ENCODE measurements around the gene KHDC3L.

DNA sequence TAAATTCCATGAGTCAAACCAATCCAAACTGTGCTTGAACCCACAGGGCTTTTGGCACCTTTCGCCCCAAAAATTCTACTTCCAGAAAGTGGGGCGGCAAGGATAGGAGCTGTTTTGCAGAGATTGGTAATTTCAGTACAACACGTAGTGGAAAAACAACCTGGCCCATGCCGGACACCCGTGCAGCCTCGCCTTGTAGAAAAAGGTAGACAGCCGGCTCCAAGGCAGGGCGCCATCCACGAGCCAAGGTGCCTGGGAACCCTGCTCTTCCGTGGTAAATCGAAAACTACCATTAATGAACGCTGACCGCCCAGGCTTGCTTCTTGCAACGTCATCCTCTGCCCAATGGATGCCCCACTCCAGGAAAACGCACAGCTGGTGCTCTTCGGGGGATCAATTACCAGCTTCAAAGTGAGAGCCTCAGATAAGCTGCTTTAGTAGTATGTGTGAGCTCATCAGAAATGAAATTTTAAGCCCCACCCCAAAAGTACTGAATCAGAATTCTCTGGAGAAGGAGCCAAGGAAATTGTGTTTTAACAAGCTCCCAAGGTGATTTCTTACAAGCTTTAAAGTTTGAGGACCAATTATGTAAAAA is 5.4 kb downstream of the KHDC3L start:
- TF ChIP-seq, protein P1, sequence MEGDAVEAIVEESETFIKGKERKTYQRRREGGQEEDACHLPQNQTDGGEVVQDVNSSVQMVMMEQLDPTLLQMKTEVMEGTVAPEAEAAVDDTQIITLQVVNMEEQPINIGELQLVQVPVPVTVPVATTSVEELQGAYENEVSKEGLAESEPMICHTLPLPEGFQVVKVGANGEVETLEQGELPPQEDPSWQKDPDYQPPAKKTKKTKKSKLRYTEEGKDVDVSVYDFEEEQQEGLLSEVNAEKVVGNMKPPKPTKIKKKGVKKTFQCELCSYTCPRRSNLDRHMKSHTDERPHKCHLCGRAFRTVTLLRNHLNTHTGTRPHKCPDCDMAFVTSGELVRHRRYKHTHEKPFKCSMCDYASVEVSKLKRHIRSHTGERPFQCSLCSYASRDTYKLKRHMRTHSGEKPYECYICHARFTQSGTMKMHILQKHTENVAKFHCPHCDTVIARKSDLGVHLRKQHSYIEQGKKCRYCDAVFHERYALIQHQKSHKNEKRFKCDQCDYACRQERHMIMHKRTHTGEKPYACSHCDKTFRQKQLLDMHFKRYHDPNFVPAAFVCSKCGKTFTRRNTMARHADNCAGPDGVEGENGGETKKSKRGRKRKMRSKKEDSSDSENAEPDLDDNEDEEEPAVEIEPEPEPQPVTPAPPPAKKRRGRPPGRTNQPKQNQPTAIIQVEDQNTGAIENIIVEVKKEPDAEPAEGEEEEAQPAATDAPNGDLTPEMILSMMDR (IDR thresholded peaks at IDR 0.05): no peak
- TF ChIP-seq POLR2A (IDR thresholded peaks at IDR 0.05): no peak

All from gastroesophageal sphincter (tissue), 3 donors.